GM12891 (cell line): Measurements from ENCODE around the gene TRPC3.

Experiments used
- DNase-seq: peaks from one replicate; pipeline ENCODE4 v3.0.0; 2011; ENCODE audit warnings: low spot score; ENCODE audit not compliant: insufficient read length
- FAIRE-seq: peaks from 2 replicates; lab custom pipeline; 2011; peaks lifted over from hg19 to GRCh38; lab: Jason Lieb, UNC
- PAX5 ChIP-seq: IDR thresholded peaks from 2 replicates; pipeline ENCODE4 v1.6.1; 2011; ENCODE audit warnings: low read length, moderate library complexity, mild to moderate bottlenecking; ENCODE audit not compliant: insufficient read depth, severe bottlenecking
- POLR2A ChIP-seq: IDR thresholded peaks from 2 replicates; pipeline ENCODE4 v1.6.1; 2011; ENCODE audit warnings: low read depth, low read length, control low read depth
- POLR2AphosphoS5 ChIP-seq: IDR thresholded peaks from 2 replicates; pipeline ENCODE4 v1.6.1; 2011; ENCODE audit warnings: low read depth, low read length, control low read depth
- POU2F2 ChIP-seq: IDR thresholded peaks from 2 replicates; pipeline ENCODE4 v1.6.1; 2011; ENCODE audit warnings: low read depth, mild to moderate bottlenecking, control low read depth, low read length, moderate library complexity
- SPI1 ChIP-seq: IDR thresholded peaks from 2 replicates; pipeline ENCODE4 v1.6.1; 2011; ENCODE audit warnings: low read depth, low read length, control low read depth
- TAF1 ChIP-seq: IDR thresholded peaks from 2 replicates; pipeline ENCODE4 v1.6.1; 2011; ENCODE audit warnings: low read depth, low read length, control low read depth

Gene TRPC3

DNA sequence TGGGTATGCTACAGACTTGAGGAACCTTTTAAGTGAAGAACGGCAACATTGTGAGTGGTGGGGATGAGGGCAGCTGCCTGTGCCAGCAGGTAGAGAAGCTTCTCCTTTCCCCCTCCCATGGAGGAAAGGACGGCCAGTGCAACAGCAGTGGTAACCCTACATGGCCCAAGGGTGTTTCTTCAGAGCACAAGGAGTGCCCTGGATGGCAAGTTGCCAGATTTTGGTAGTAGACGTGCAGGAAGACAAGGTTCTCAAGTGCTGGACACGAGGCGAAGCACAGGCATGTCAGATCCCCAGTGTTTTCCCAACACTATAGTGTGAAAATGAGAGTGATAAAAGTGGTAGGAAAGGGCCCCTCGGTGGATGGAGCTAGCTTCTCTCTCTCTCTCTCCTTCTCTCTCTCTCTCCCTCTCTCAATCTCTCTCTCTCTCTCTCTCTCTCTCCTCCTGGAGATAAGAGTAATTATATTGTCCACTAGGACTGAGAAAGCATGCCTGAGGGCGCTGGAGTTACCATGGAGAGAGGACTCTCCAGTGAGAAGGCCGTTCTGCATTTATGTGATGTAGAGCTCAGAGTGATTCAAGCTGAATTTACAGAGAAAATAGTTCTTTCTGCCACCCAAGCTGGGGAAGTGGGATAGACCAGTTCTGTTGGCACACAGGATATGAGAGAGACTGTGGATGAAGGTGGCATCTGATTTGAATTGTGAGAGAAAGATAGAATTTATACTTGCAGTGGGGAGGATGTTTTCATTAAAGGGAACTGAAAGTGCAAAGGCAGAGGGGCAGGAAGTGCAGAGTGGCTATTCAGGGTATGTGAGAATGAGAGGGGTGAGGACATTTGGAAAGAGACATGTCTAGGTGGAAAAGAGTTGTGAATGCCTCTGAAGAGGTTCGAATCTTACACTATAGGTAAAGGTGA is 25.7 kb upstream of the TRPC3 start:
- FAIRE-seq (peak; percentile 63), DNase-seq (peak; percentile 11)
- TF ChIP-seq SPI1 (peak; percentile 98), POLR2AphosphoS5 (no peak)

DNA sequence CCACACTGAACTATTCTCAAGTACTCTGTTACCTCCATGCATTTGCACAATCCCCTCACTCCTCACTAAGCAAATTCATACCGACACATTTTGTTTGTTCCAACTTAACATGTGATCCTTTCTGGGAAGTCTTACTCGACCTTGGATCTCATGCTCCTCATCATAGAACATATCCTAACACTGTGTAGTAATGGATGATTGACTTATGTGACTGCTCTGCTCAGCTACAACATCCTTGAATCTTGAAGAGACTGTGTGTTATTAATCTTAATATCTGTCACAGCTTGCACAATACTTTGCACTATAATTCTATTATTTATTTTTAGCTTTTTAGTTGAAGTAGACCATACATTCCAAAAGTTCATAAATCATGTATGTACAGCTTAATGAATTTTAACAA is 23.9 kb upstream of the TRPC3 start:
- no peak for DNase-seq
- FAIRE-seq: no peak
- TF ChIP-seq SPI1: no peak
- no peak for TF ChIP-seq POU2F2
- TF ChIP-seq TAF1: no peak

DNA sequence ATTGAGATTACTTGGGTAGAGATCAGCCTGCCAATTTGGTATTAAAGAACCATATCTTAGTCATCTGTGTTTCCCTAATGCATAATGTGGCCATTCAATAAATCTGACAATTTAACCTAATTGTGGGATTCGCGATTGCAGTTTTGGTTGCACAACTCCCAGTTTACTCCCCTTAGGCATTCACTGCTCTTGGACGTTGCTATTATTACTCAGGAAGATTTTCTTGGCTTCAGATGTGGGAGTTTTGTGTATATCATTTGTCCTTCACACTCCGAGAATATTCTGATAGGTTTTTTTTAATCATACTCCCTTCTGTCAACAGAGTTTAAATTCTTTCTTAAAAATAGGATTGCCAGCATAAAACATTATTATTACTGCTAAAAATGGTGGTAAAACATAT is 22.0 kb upstream of the TRPC3 start:
- no peak for DNase-seq

DNA sequence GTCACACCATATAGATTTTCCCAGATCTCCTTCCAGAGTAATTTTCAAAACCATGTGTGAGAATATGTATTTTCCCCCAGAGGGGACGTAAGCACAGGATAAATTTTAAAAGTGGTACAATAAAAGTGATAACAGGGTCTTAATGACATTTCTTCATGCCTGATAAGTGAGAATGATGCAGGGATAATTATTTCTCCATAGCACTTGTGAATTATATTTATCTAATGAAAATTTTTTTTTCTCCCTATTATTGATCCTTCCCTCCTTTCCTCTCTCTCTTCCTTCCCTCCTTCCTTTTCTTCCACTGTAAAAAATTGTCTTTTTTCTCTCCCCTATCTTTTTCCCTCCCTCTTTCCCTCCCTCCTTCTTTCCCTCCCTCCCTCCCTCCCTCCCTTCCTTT is 17.0 kb upstream of the TRPC3 start:
- FAIRE-seq (no peak), DNase-seq (no peak)
- TF ChIP-seq TAF1 (no peak), PAX5 (no peak), SPI1 (no peak), POLR2A (no peak), POLR2AphosphoS5 (no peak), POU2F2 (no peak)

More for the DNA sequence above, 22.0 kb upstream of the TRPC3 start:
- FAIRE-seq: no peak
- TF ChIP-seq TAF1 (no peak), PAX5 (no peak), POLR2AphosphoS5 (no peak), POLR2A (no peak), SPI1 (no peak), POU2F2 (no peak)

DNA sequence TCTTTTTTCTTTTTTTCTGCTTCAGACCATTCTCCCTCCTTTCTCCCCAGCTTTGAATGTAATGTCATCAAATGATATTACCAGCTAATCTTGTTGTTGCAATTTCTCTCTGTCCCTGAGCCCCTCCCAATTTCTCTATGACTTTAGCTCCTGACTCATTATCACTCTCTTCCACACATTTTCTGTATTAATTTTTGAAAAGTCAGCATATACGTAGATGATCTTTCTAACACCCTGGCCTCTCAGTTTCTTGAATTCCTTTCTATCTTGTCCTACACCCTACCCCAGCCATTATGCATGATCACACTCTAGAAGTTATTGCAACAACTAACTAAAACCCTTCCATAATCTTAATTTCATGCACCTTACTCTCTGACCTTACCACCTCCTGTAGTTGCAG is 13.1 kb upstream of the TRPC3 start:
- TF ChIP-seq SPI1 (no peak), TAF1 (no peak), POLR2A (no peak), PAX5 (no peak), POLR2AphosphoS5 (no peak), POU2F2 (no peak)
- no peak for FAIRE-seq

DNA sequence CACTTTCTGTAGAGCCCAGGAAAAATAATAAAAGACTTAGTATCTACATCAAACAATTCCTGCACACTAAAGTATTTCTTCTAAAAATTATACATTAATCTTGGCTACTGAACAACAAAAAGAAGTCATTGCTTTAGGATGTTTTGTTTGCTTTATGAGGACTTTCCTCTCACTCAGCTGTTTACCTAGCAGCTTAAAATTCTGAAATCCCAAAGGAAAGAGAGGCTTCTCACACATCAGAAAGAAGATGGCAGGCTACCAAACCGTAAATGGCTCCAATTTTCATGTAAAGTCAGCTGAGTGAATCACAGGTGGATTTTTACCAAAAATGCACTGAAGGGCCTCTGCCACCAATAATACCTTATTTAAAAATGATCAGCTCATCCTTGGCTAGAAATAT is 9.0 kb upstream of the TRPC3 start:
- FAIRE-seq (no peak), DNase-seq (no peak)
- TF ChIP-seq TAF1 (no peak), POLR2AphosphoS5 (no peak), POU2F2 (no peak), SPI1 (no peak), POLR2A (no peak), PAX5 (no peak)

More for the DNA sequence above, 13.1 kb upstream of the TRPC3 start:
- DNase-seq: no peak

DNA sequence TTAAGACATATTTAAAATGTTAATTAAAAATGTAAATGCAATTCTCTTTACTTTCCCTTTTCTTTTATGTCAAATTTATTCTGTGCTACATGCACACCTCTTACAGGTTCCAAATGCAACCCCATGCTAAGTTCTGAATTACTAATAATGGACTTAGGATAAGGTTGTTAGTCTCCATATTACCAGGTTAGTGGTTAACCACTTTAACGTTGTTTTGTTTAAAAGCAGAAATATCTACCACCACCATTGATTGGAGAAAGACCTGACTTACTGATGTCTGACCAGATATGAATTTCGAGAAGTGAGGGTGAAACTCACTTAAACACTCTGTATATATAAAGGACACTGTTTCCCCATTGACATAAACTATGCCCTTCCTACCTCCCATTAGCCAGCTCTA is 6.9 kb upstream of the TRPC3 start:
- DNase-seq (no peak), FAIRE-seq (no peak)
- TF ChIP-seq TAF1 (no peak), POU2F2 (no peak), SPI1 (no peak)

DNA sequence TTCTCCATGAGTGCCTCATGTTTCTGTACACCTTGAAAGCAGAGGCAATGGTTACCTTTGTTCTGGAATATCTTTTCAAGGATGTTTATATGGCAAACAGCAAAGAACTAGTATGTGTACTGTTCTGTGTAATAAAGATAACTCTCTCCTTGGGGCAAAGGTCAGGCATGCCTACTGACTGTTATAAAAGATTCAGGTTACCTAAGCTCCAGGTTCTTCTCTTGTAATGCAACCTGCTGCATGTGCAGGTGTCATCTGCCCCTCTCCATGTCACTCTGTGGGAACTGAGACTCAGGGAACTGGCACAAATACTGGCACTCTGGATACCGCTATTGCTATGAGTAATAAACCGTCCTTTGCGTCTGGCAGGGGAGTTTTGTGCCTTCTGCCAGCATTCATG is 5.4 kb upstream of the TRPC3 start:
- no peak for DNase-seq
- no peak for FAIRE-seq
- no peak for TF ChIP-seq POLR2AphosphoS5
- no peak for TF ChIP-seq POU2F2
- TF ChIP-seq POLR2A: no peak
- no peak for TF ChIP-seq TAF1
- no peak for TF ChIP-seq SPI1
- TF ChIP-seq PAX5: no peak

DNA sequence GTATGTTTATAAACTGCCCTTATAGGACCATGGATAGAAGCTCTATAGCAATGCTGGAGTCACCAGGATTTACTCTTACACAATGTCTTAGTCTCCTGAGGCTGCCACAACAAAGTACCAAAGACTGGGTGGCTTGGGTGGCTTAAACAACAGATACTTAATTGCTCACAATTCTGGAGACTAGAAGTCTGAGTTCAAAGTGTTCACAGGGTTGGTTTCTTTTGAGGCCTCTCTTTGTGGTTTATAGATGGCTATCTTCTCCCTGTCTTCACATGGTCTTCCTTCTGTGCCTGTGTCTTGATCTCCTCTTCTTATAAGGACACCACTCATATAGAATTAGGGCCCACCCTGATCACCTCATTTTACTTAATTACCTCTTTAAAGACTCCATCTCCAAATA is 2.0 kb upstream of the TRPC3 start:
- DNase-seq: no peak
- no peak for TF ChIP-seq SPI1
- TF ChIP-seq POLR2A: no peak
- no peak for TF ChIP-seq PAX5
- no peak for TF ChIP-seq POU2F2
- no peak for TF ChIP-seq TAF1
- FAIRE-seq: no peak

DNA sequence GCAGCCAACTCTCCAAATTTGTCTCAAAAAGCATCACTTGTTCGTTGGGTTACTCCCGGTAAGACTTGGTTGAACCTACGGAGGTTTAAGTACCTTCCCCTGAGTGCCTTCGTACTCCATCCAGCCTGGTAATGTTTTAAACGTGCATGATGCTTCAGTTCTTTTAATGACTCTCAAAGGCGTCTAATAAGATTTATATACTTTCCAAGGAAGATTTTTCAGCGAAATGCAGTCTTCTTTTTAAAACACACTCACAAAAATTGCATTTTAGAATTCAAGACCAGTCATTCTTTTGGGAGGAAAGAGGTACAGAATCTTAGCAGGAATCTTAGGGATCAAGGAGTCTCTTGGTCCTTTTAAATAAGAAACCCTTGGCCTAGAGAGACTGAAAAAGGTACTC is 430 bp upstream of the TRPC3 start:
- no peak for TF ChIP-seq TAF1
- no peak for TF ChIP-seq POLR2AphosphoS5
- no peak for TF ChIP-seq SPI1
- no peak for TF ChIP-seq POLR2A
- no peak for FAIRE-seq
- no peak for DNase-seq
